H9 (cell line): ENCODE results near the gene CTR9. TPM values are rescaled to one million over a fixed set of nuclear protein-coding genes. Genes with fewer than 3 reads are reported as not detected.

Source experiments
- DNase-seq: peaks from one replicate; pipeline ENCODE4 v3.0.0-alpha.2; 2017
- H2AFZ ChIP-seq: one replicate; pipeline ENCODE4 v1.6.1; 2013; ENCODE audit warnings: mild to moderate bottlenecking, low read length, control low read depth, moderate library complexity
- H2AK5ac ChIP-seq: 2 replicates; pipeline ENCODE4 v1.6.1; 2013; ENCODE audit warnings: low read length, control low read depth, mixed read lengths; ENCODE audit not compliant: insufficient read length
- H2BK120ac ChIP-seq: one replicate; pipeline ENCODE4 v1.6.1; 2013; ENCODE audit warnings: low read depth, mild to moderate bottlenecking, low read length, control low read depth, inconsistent platforms; ENCODE audit not compliant: poor library complexity, severe bottlenecking
- H2BK12ac ChIP-seq: 2 replicates; pipeline ENCODE4 v1.6.1; 2013; ENCODE audit warnings: low read length, control low read depth, mixed read lengths, low read depth; ENCODE audit not compliant: insufficient read length
- H2BK15ac ChIP-seq: 2 replicates; pipeline ENCODE4 v1.6.1; 2013; ENCODE audit warnings: low read depth, low read length, control low read depth
- H2BK20ac ChIP-seq: one replicate; pipeline ENCODE4 v1.6.1; 2013; ENCODE audit warnings: low read depth, mild to moderate bottlenecking, low read length, control low read depth, inconsistent platforms; ENCODE audit not compliant: poor library complexity, severe bottlenecking
- H2BK5ac ChIP-seq: 2 replicates; pipeline ENCODE4 v1.6.1; 2013; ENCODE audit warnings: low read length, control low read depth, mixed read lengths; ENCODE audit not compliant: insufficient read length
- H3K14ac ChIP-seq: 2 replicates; pipeline ENCODE4 v1.6.1; 2013; ENCODE audit warnings: low read length, control low read depth; ENCODE audit not compliant: insufficient read depth
- H3K18ac ChIP-seq: 2 replicates; pipeline ENCODE4 v1.6.1; 2013; ENCODE audit warnings: low read depth, mild to moderate bottlenecking, mixed read lengths, low read length, control low read depth; ENCODE audit not compliant: insufficient read length
- H3K23ac ChIP-seq: 2 replicates; pipeline ENCODE4 v1.6.1; 2013; ENCODE audit warnings: low read length, control low read depth, mixed read lengths, low read depth; ENCODE audit not compliant: insufficient read length
- H3K23me2 ChIP-seq: 2 replicates; pipeline ENCODE4 v1.6.1; 2013; ENCODE audit warnings: low read depth, mild to moderate bottlenecking, mixed read lengths, low read length, control low read depth; ENCODE audit not compliant: insufficient read length, poor library complexity, severe bottlenecking
- H3K27ac ChIP-seq: 2 replicates; pipeline ENCODE4 v1.5.1; 2013; ENCODE audit warnings: low read length, control low read depth, mixed read lengths, low read depth; ENCODE audit not compliant: insufficient read length
- H3K27me3 ChIP-seq: 2 replicates; pipeline ENCODE4 v1.6.1; 2013; ENCODE audit warnings: low read length, control low read depth, inconsistent platforms; ENCODE audit not compliant: insufficient read depth
- H3K4ac ChIP-seq: 2 replicates; pipeline ENCODE4 v1.6.1; 2013; ENCODE audit warnings: low read depth, mild to moderate bottlenecking, control low read depth, inconsistent platforms, low read length, moderate library complexity
- H3K4me1 ChIP-seq: 2 replicates; pipeline ENCODE4 v1.6.1; 2013; ENCODE audit warnings: low read length, control low read depth, inconsistent platforms; ENCODE audit not compliant: insufficient read depth
- H3K4me2 ChIP-seq: 2 replicates; pipeline ENCODE4 v1.6.1; 2013; ENCODE audit warnings: low read length, control low read depth, mixed read lengths; ENCODE audit not compliant: insufficient read length, insufficient read depth
- H3K56ac ChIP-seq: 2 replicates; pipeline ENCODE4 v1.6.1; 2013; ENCODE audit warnings: low read depth, mild to moderate bottlenecking, mixed read lengths, low read length, control low read depth; ENCODE audit not compliant: insufficient read length
- H3K79me1 ChIP-seq: 2 replicates; pipeline ENCODE4 v1.6.1; 2013; ENCODE audit warnings: low read depth, mild to moderate bottlenecking, moderate library complexity, low read length, control low read depth, inconsistent platforms; ENCODE audit not compliant: insufficient read depth, poor library complexity, severe bottlenecking
- H3K79me2 ChIP-seq: 2 replicates; pipeline ENCODE4 v1.6.1; 2013; ENCODE audit warnings: low read length, control low read depth, inconsistent platforms; ENCODE audit not compliant: insufficient read depth
- H3K9ac ChIP-seq: 2 replicates; pipeline ENCODE4 v1.6.1; 2013; ENCODE audit warnings: low read length, control low read depth, mixed read lengths; ENCODE audit not compliant: insufficient read length; ENCODE audit errors: extremely low read depth
- H3K9me3 ChIP-seq: one replicate; pipeline ENCODE4 v1.6.1; 2013; ENCODE audit warnings: low read depth, low read length, inconsistent platforms; ENCODE audit not compliant: control insufficient read depth
- H3T11ph ChIP-seq: one replicate; pipeline ENCODE4 v1.6.1; 2013; ENCODE audit warnings: mild to moderate bottlenecking, low read length, control low read depth, inconsistent platforms
- H4K20me1 ChIP-seq: one replicate; pipeline ENCODE4 v1.6.1; 2013; ENCODE audit not compliant: control insufficient read depth, insufficient read length, insufficient read depth
- H4K5ac ChIP-seq: 2 replicates; pipeline ENCODE4 v1.6.1; 2013; ENCODE audit warnings: low read depth, mild to moderate bottlenecking, mixed read lengths, low read length, control low read depth; ENCODE audit not compliant: insufficient read length
- H4K8ac ChIP-seq: replicated peaks from 2 replicates; pipeline ENCODE4 v1.6.1; 2013; ENCODE audit warnings: low read length, control low read depth, mixed read lengths, low read depth; ENCODE audit not compliant: insufficient read length
- H4K91ac ChIP-seq: 2 replicates; pipeline ENCODE4 v1.6.1; 2013; ENCODE audit warnings: low read depth, mild to moderate bottlenecking, moderate library complexity, mixed read lengths, low read length, control low read depth; ENCODE audit not compliant: insufficient read length
- H3K27ac Mint-ChIP-seq, 3 experiments: 2 replicates in 2 of 3; 3 replicates in 1 of 3; pipeline ENCODE4 v1.8.0; 2020 to 2021; ENCODE audit warnings: mixed read lengths in 3 of 3, mild to moderate bottlenecking in 1 of 3, moderate library complexity in 1 of 3
- H3K27me3 Mint-ChIP-seq: 2 replicates; pipeline ENCODE4 v1.8.0; 2021; ENCODE audit warnings: low read depth, mild to moderate bottlenecking, moderate library complexity, mixed read lengths
- H3K36me3 Mint-ChIP-seq, 3 experiments: 2 replicates in 2 of 3; 3 replicates in 1 of 3; pipeline ENCODE4 v1.8.0; 2020 to 2021; ENCODE audit warnings: low read depth in 3 of 3, mixed read lengths in 3 of 3; ENCODE audit not compliant: insufficient read depth in 1 of 3
- H3K4me1 Mint-ChIP-seq, 2 experiments: 2 replicates each; pipeline ENCODE4 v1.8.0; 2020; ENCODE audit warnings: mixed read lengths in 2 of 2
- H3K4me3 Mint-ChIP-seq, 2 experiments: 2 replicates in 1 of 2; 3 replicates in 1 of 2; pipeline ENCODE4 v1.8.0; 2020 to 2021; ENCODE audit warnings: mild to moderate bottlenecking in 2 of 2, mixed read lengths in 2 of 2, moderate library complexity in 1 of 2
- H3K9me3 Mint-ChIP-seq, 2 experiments: 2 replicates in 1 of 2; 3 replicates in 1 of 2; pipeline ENCODE4 v1.8.0; 2020; ENCODE audit warnings: mild to moderate bottlenecking in 2 of 2, mixed read lengths in 2 of 2, moderate library complexity in 1 of 2
- total RNA-seq: library from RNA; stranded (reverse); gene quantifications from 2 replicates; pipeline ENCODE4 v1.2.1, GENCODE V29; 2021
- TF ChIP-seq, protein P1 (sequence below): fragments of 200-600 bp; sonication (generic); conservative IDR thresholded peaks from 3 replicates; pipeline ENCODE4 v1.8.0; 2021; ENCODE audit warnings: antibody characterized with exemption, mild to moderate bottlenecking

Gene CTR9
- total RNA-seq, 1 experiment from 2014 or later = 37.5 TPM

- no peak overlapping the region for H2BK12ac ChIP-seq
- H3K14ac ChIP-seq = no peak overlapping the region
- H3K27ac ChIP-seq = no peak overlapping the region
- no peaks in the 10 kb centered on the region for H3K23me2 ChIP-seq
- no peak overlapping the region for H3K56ac ChIP-seq
- Mint-ChIP-seq H3K27me3 (no peaks in the 10 kb centered on the region), H3K9me3 (no peaks in the 10 kb centered on the region), H3K4me3 (no peak overlapping the region), H3K27ac (no peak overlapping the region), H3K36me3 (peaks cover 7 to 39% (median 21%) of the 10 kb centered on the region in 3 experiments; a peak in 6 of 7 replicates), H3K4me1 (peaks cover 6 to 16% of the 10 kb centered on the region in 2 experiments)
- H2BK15ac ChIP-seq = no peak overlapping the region
- no peaks in the 10 kb centered on the region for H3K27me3 ChIP-seq
- no peak overlapping the region for H3K4ac ChIP-seq
- DNase-seq = no peak
- TF ChIP-seq, protein P1, sequence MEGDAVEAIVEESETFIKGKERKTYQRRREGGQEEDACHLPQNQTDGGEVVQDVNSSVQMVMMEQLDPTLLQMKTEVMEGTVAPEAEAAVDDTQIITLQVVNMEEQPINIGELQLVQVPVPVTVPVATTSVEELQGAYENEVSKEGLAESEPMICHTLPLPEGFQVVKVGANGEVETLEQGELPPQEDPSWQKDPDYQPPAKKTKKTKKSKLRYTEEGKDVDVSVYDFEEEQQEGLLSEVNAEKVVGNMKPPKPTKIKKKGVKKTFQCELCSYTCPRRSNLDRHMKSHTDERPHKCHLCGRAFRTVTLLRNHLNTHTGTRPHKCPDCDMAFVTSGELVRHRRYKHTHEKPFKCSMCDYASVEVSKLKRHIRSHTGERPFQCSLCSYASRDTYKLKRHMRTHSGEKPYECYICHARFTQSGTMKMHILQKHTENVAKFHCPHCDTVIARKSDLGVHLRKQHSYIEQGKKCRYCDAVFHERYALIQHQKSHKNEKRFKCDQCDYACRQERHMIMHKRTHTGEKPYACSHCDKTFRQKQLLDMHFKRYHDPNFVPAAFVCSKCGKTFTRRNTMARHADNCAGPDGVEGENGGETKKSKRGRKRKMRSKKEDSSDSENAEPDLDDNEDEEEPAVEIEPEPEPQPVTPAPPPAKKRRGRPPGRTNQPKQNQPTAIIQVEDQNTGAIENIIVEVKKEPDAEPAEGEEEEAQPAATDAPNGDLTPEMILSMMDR = no peak
- H3K23ac ChIP-seq = no peak overlapping the region
- no peaks in the 10 kb centered on the region for H3K79me2 ChIP-seq
- no peak overlapping the region for H4K5ac ChIP-seq
- H2BK5ac ChIP-seq = no peak overlapping the region
- no peaks in the 10 kb centered on the region for H3K4me1 ChIP-seq
- no peak overlapping the region for H3K9ac ChIP-seq
- H4K91ac ChIP-seq = no peak overlapping the region
- no peak overlapping the region for H4K8ac ChIP-seq
- H2BK120ac ChIP-seq = no peak overlapping the region
- H2BK20ac ChIP-seq = no peak overlapping the region
- no peak overlapping the region for H3K4me2 ChIP-seq
- no peak overlapping the region for H2AK5ac ChIP-seq
- no peaks in the 10 kb centered on the region for H4K20me1 ChIP-seq
- no peaks in the 10 kb centered on the region for H3K9me3 ChIP-seq
- H3T11ph ChIP-seq = no peak overlapping the region
- no peaks in the 10 kb centered on the region for H3K79me1 ChIP-seq
- H2AFZ ChIP-seq = no peak overlapping the region
- H3K18ac ChIP-seq = no peak overlapping the region
Measured at GRCh38 chr11:10762185-10762584, 11.1 kb downstream of the CTR9 start.
